Astrocyte of the spinal cord (primary cell): ENCODE results near the gene MTPN.

Source experiments
- DNase-seq: peaks from one replicate; pipeline ENCODE4 v3.0.0; 2011; ENCODE audit warnings: low read depth, low spot score
- H3K4me3 ChIP-seq: 2 replicates; pipeline ENCODE4 v1.5.1; 2011; ENCODE audit warnings: low read depth, mild to moderate bottlenecking, low read length, moderate library complexity
- CTCF ChIP-seq: IDR thresholded peaks from 2 replicates; pipeline ENCODE4 v1.5.1; 2012; ENCODE audit warnings: low read depth, mild to moderate bottlenecking, low read length, inconsistent platforms
- in situ Hi-C: cut with HindIII; loops from 2 replicates; pipeline ENCODE4 v1.10.0; 2017; ENCODE audit warnings: low sequenced_read_pairs

The MTPN gene

GRCh38 chr7:135977007-135977741, at the start of gene MTPN:
Gene MTPN (minus strand): TSS chr7:135977359. CDS start chr7:135977100, 259 bp downstream.
- DNase-seq = peak; percentile 96
- H3K4me3 ChIP-seq = peak within 1 kb of the TSS; percentile 73
- in situ Hi-C loops = no loop called here
- TF ChIP-seq CTCF = no peak

- H3K4me3 ChIP-seq = no peak overlapping the region
- DNase-seq = no peak
- TF ChIP-seq CTCF = no peak
- in situ Hi-C loops = no loop called here
Observed at GRCh38 chr7:136026209-136026608, 49.0 kb upstream of the MTPN start.

GRCh38 chr7:136023134-136023869, 46.1 kb upstream of the MTPN start:
- no peak for DNase-seq
- TF ChIP-seq CTCF = no peak
- in situ Hi-C loops = no loop called here
- H3K4me3 ChIP-seq = no peak overlapping the region

GRCh38 chr7:136020556-136020955, 43.4 kb upstream of the MTPN start:
- in situ Hi-C loops = no loop called here
- DNase-seq = no peak
- H3K4me3 ChIP-seq = no peak overlapping the region
- TF ChIP-seq CTCF = no peak

GRCh38 chr7:136018104-136018503, 40.9 kb upstream of the MTPN start:
- in situ Hi-C loops = no loop called here
- no peak for TF ChIP-seq CTCF
- no peak overlapping the region for H3K4me3 ChIP-seq
- DNase-seq = no peak

GRCh38 chr7:136016649-136017395, 39.7 kb upstream of the MTPN start:
- TF ChIP-seq CTCF = no peak
- no peak for DNase-seq
- no peak overlapping the region for H3K4me3 ChIP-seq
- in situ Hi-C loops = no loop called here
